GM23338 (cell line): ENCODE data around the gene AFF1. TPM values are rescaled to one million over a fixed set of nuclear protein-coding genes. Genes with fewer than 3 reads are reported as not detected.

Source experiments
- ATAC-seq: fragments of 200-7000 bp; cut with Tn5 transposase; 3 replicates; pipeline ENCODE4 v1.9.1; 2020
- DNase-seq: peaks from one replicate; pipeline ENCODE4 v3.0.0-alpha.2; 2015; ENCODE audit warnings: low spot score
- H2AFZ ChIP-seq: fragments of 200-600 bp; sonication (generic); 2 replicates; pipeline ENCODE4 v1.8.0; 2016; ENCODE audit warnings: antibody characterized with exemption, mild to moderate bottlenecking, moderate library complexity
- H3F3A ChIP-seq: fragments of 200-600 bp; sonication (generic); replicated peaks from 2 replicates; pipeline ENCODE4 v1.8.0; 2017; ENCODE audit warnings: antibody characterized with exemption, mixed run types, low read depth
- H3K27ac ChIP-seq: fragments of 200-600 bp; sonication (generic); 2 replicates; pipeline ENCODE4 v1.6.1; 2016; ENCODE audit warnings: low read depth
- H3K27me3 ChIP-seq: fragments of 200-600 bp; sonication (generic); 2 replicates; pipeline ENCODE4 v1.8.0; 2016; ENCODE audit warnings: mild to moderate bottlenecking, mixed run types, moderate library complexity; ENCODE audit not compliant: insufficient read depth
- H3K36me3 ChIP-seq: fragments of 200-600 bp; sonication (generic); 2 replicates; pipeline ENCODE4 v1.8.0; 2016; ENCODE audit warnings: mild to moderate bottlenecking; ENCODE audit not compliant: insufficient read depth
- H3K4me1 ChIP-seq: fragments of 200-600 bp; sonication (generic); 2 replicates; pipeline ENCODE4 v1.8.0; 2016; ENCODE audit warnings: mild to moderate bottlenecking, moderate library complexity; ENCODE audit not compliant: insufficient read depth
- H3K4me2 ChIP-seq: fragments of 200-600 bp; sonication (generic); 2 replicates; pipeline ENCODE4 v1.7.1; 2017; ENCODE audit warnings: mixed run types
- H3K4me3 ChIP-seq: fragments of 200-600 bp; sonication (generic); 2 replicates; pipeline ENCODE4 v1.6.1; 2016; ENCODE audit warnings: mixed run types
- H3K79me2 ChIP-seq: fragments of 200-600 bp; sonication (generic); replicated peaks from 2 replicates; pipeline ENCODE4 v1.8.0; 2017; ENCODE audit warnings: mild to moderate bottlenecking; ENCODE audit not compliant: insufficient read depth
- H3K9me2 ChIP-seq: fragments of 200-600 bp; sonication (generic); 2 replicates; pipeline ENCODE4 v1.8.0; 2017; ENCODE audit not compliant: insufficient read depth
- H4K20me1 ChIP-seq: fragments of 200-600 bp; sonication (generic); replicated peaks from 2 replicates; pipeline ENCODE4 v1.8.0; 2017; ENCODE audit warnings: mild to moderate bottlenecking; ENCODE audit not compliant: insufficient read depth
- H3K27ac Mint-ChIP-seq: 2 replicates; pipeline ENCODE4 v1.8.0; 2020; ENCODE audit warnings: inconsistent platforms, mild to moderate bottlenecking, moderate library complexity, mixed read lengths
- H3K27me3 Mint-ChIP-seq: 3 replicates; pipeline ENCODE4 v1.8.0; 2022; ENCODE audit warnings: low read depth, mild to moderate bottlenecking, moderate library complexity, mixed read lengths, inconsistent platforms; ENCODE audit not compliant: insufficient read depth, poor library complexity
- H3K36me3 Mint-ChIP-seq: 3 replicates; pipeline ENCODE4 v1.8.0; 2021; ENCODE audit warnings: low read depth, mild to moderate bottlenecking, inconsistent platforms, moderate library complexity, mixed read lengths
- H3K4me1 Mint-ChIP-seq: 3 replicates; pipeline ENCODE4 v1.8.0; 2020; ENCODE audit warnings: mild to moderate bottlenecking, inconsistent platforms, mixed read lengths
- H3K4me3 Mint-ChIP-seq: 3 replicates; pipeline ENCODE4 v1.8.0; 2021; ENCODE audit warnings: moderate library complexity, mild to moderate bottlenecking, inconsistent platforms, mixed read lengths
- H3K9me3 Mint-ChIP-seq: 3 replicates; pipeline ENCODE4 v1.8.0; 2020; ENCODE audit warnings: moderate library complexity, mild to moderate bottlenecking, inconsistent platforms, mixed read lengths
- CREB1 ChIP-seq: fragments of 250-450 bp; sonication (Bioruptor Pico); IDR thresholded peaks from 2 replicates; pipeline ENCODE4 v1.5.0; 2020; ENCODE audit warnings: low read depth, mild to moderate bottlenecking, moderate library complexity
- EZH2 ChIP-seq: fragments of 200-600 bp; sonication (generic); IDR thresholded peaks from one replicate; pipeline ENCODE4 v1.8.0; 2017; ENCODE audit warnings: antibody characterized with exemption, mild to moderate bottlenecking, low read depth; ENCODE audit not compliant: unreplicated experiment
- EZH2phosphoT487 ChIP-seq: fragments of 200-600 bp; sonication (generic); IDR thresholded peaks from one replicate; pipeline ENCODE4 v1.8.1; 2018; ENCODE audit warnings: antibody characterized with exemption; ENCODE audit not compliant: unreplicated experiment
- JUNB ChIP-seq: IDR thresholded peaks from one replicate; pipeline ENCODE4 v1.6.1; 2016; ENCODE audit warnings: antibody characterized with exemption; ENCODE audit not compliant: unreplicated experiment
- POLR2AphosphoS5 ChIP-seq: IDR thresholded peaks from 2 replicates; pipeline ENCODE4 v1.6.1; 2016; ENCODE audit warnings: antibody characterized with exemption, low read depth
- REST ChIP-seq: IDR thresholded peaks from one replicate; pipeline ENCODE4 v1.6.1; 2018; ENCODE audit warnings: antibody characterized with exemption; ENCODE audit not compliant: unreplicated experiment
- STAT1 ChIP-seq: IDR thresholded peaks from one replicate; pipeline ENCODE4 v1.6.1; 2016; ENCODE audit warnings: antibody characterized with exemption; ENCODE audit not compliant: unreplicated experiment
- ZNF114 ChIP-seq: fragments of 250-450 bp; sonication (Bioruptor Pico); IDR thresholded peaks from 2 replicates; pipeline ENCODE4 v1.5.0; 2020; ENCODE audit warnings: mild to moderate bottlenecking, moderate library complexity
- ZNF462 ChIP-seq: fragments of 250-450 bp; sonication (Bioruptor Pico); IDR thresholded peaks from 2 replicates; pipeline ENCODE4 v1.5.0; 2020; ENCODE audit warnings: mild to moderate bottlenecking, moderate library complexity
- polyA plus RNA-seq: library from polyadenylated mRNA; unstranded; fragments of >200 nt; fragmentation: Nextera tagmentation; extraction: Ambion mirVana; gene quantifications from 2 replicates; pipeline ENCODE4 v1.2.1, GENCODE V29; 2016
- total RNA-seq: library from RNA; depleted of rRNA; stranded (reverse); fragments of >200 nt; shearing (Covaris generic); gene quantifications from 2 replicates; pipeline ENCODE4 v1.2.3, GENCODE V29; 2014
- TF ChIP-seq, protein P1 (sequence below), 2 experiments: fragments of 200-600 bp in 1 of 2; sonication (generic) in 1 of 2; conservative IDR thresholded peaks; 2 replicates each; pipeline versions ENCODE4 v1.5.1 to v1.6.1; 2016 to 2017; ENCODE audit warnings: antibody characterized with exemption in 2 of 2, low read depth in 2 of 2, mild to moderate bottlenecking in 2 of 2, moderate library complexity in 1 of 2

AFF1 gene
- total and polyA plus RNA-seq, 2 experiments from 2014 or later = 42.6 to 67.2 TPM

GRCh38 chr4:87188932-87189331 lies 254.1 kb downstream of the AFF1 start:
- no peak for TF ChIP-seq ZNF114 (CRISPR knock-in tag)
- TF ChIP-seq ZNF462 (CRISPR knock-in tag) = no peak
- TF ChIP-seq, protein P1, sequence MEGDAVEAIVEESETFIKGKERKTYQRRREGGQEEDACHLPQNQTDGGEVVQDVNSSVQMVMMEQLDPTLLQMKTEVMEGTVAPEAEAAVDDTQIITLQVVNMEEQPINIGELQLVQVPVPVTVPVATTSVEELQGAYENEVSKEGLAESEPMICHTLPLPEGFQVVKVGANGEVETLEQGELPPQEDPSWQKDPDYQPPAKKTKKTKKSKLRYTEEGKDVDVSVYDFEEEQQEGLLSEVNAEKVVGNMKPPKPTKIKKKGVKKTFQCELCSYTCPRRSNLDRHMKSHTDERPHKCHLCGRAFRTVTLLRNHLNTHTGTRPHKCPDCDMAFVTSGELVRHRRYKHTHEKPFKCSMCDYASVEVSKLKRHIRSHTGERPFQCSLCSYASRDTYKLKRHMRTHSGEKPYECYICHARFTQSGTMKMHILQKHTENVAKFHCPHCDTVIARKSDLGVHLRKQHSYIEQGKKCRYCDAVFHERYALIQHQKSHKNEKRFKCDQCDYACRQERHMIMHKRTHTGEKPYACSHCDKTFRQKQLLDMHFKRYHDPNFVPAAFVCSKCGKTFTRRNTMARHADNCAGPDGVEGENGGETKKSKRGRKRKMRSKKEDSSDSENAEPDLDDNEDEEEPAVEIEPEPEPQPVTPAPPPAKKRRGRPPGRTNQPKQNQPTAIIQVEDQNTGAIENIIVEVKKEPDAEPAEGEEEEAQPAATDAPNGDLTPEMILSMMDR (conservative IDR thresholded peaks at IDR 0.05; ENCODE audit: low read depth in 2 of 2) = no peak
- no peak for TF ChIP-seq POLR2AphosphoS5
- no peak for TF ChIP-seq EZH2phosphoT487
- TF ChIP-seq CREB1 = no peak
- TF ChIP-seq EZH2 = no peak
- no peak for TF ChIP-seq REST
- TF ChIP-seq STAT1 = no peak
- no peak for TF ChIP-seq JUNB
- no peak overlapping the region for H3K4me3 Mint-ChIP-seq
- Histone ChIP-seq H3K9me2 (no peaks in the 10 kb centered on the region), H3K27ac (no peak overlapping the region), H3K27me3 (no peaks in the 10 kb centered on the region), H4K20me1 (no peaks in the 10 kb centered on the region), H3K79me2 (no peaks in the 10 kb centered on the region), H3K4me2 (no peak overlapping the region), H2AFZ (no peak overlapping the region), H3K4me3 (no peak overlapping the region), H3K4me1 (no peaks in the 10 kb centered on the region), H3F3A (no peaks in the 10 kb centered on the region), H3K36me3 (no peaks in the 10 kb centered on the region)
- no peaks in the 10 kb centered on the region for H3K9me3 Mint-ChIP-seq
- H3K36me3 Mint-ChIP-seq = no peaks in the 10 kb centered on the region
- H3K27ac Mint-ChIP-seq = no peak overlapping the region
- no peaks in the 10 kb centered on the region for H3K4me1 Mint-ChIP-seq
- ATAC-seq = no peak
- H3K27me3 Mint-ChIP-seq = no peaks in the 10 kb centered on the region
- DNase-seq = no peak
